GM23248 (cell line): ENCODE data around the gene RAB1A. TPM values are rescaled to one million over a fixed set of nuclear protein-coding genes. Genes with fewer than 3 reads are reported as not detected.
"Not testable (repeated sequence)": the region's sequence is repeated elsewhere in the genome, so short reads cannot be mapped to it uniquely, and the experiment has no call there.

Source experiments
- DNase-seq: peaks from one replicate; pipeline ENCODE4 v3.0.0-alpha.2; 2015
- H2AFZ ChIP-seq: fragments of 200-600 bp; sonication (generic); 2 replicates; pipeline ENCODE4 v1.6.1; 2016; ENCODE audit warnings: antibody characterized with exemption
- H3F3A ChIP-seq: fragments of 200-600 bp; sonication (generic); 2 replicates; pipeline ENCODE4 v1.6.1; 2016; ENCODE audit warnings: mild to moderate bottlenecking, antibody characterized with exemption, mixed run types; ENCODE audit not compliant: insufficient read depth
- H3K27ac ChIP-seq: fragments of 200-600 bp; sonication (generic); 2 replicates; pipeline ENCODE4 v1.5.1; 2016; ENCODE audit warnings: mild to moderate bottlenecking
- H3K27me3 ChIP-seq: fragments of 200-600 bp; sonication (generic); replicated peaks from 2 replicates; pipeline ENCODE4 v1.6.1; 2016; ENCODE audit warnings: mild to moderate bottlenecking; ENCODE audit not compliant: insufficient read depth
- H3K36me3 ChIP-seq: fragments of 200-600 bp; sonication (generic); 2 replicates; pipeline ENCODE4 v1.6.1; 2016; ENCODE audit warnings: low read depth, mild to moderate bottlenecking
- H3K4me1 ChIP-seq: fragments of 200-600 bp; sonication (generic); 2 replicates; pipeline ENCODE4 v1.6.1; 2016; ENCODE audit warnings: mild to moderate bottlenecking; ENCODE audit not compliant: insufficient read depth
- H3K4me2 ChIP-seq: fragments of 200-600 bp; sonication (generic); one replicate; pipeline ENCODE4 v1.6.1; 2016; ENCODE audit warnings: mild to moderate bottlenecking; ENCODE audit not compliant: unreplicated experiment
- H3K4me3 ChIP-seq: fragments of 200-600 bp; sonication (generic); 2 replicates; pipeline ENCODE4 v1.5.1; 2016; ENCODE audit warnings: mild to moderate bottlenecking
- H3K79me2 ChIP-seq: fragments of 200-600 bp; sonication (generic); 2 replicates; pipeline ENCODE4 v1.6.1; 2016; ENCODE audit warnings: mild to moderate bottlenecking; ENCODE audit not compliant: insufficient read depth
- H3K9ac ChIP-seq: fragments of 200-600 bp; sonication (generic); 2 replicates; pipeline ENCODE4 v1.6.1; 2016; ENCODE audit warnings: mild to moderate bottlenecking
- H3K9me2 ChIP-seq: fragments of 200-600 bp; sonication (generic); 2 replicates; pipeline ENCODE4 v1.6.1; 2016; ENCODE audit warnings: mixed run types, mild to moderate bottlenecking, moderate library complexity; ENCODE audit not compliant: insufficient read depth
- H3K9me3 ChIP-seq: fragments of 200-600 bp; sonication (generic); one replicate; pipeline ENCODE4 v1.6.1; 2017; ENCODE audit warnings: low read depth
- H4K20me1 ChIP-seq: fragments of 200-600 bp; sonication (generic); 2 replicates; pipeline ENCODE4 v1.6.0; 2016; ENCODE audit not compliant: insufficient read depth
- EZH2 ChIP-seq: fragments of 200-600 bp; sonication (generic); IDR thresholded peaks from 2 replicates; pipeline ENCODE4 v1.6.1; 2018; ENCODE audit warnings: antibody characterized with exemption, mild to moderate bottlenecking; ENCODE audit not compliant: insufficient read depth, poor library complexity, severe bottlenecking
- EZH2phosphoT487 ChIP-seq: fragments of 200-600 bp; sonication (generic); IDR thresholded peaks from 2 replicates; pipeline ENCODE4 v1.6.1; 2018; ENCODE audit warnings: antibody characterized with exemption, moderate library complexity, mild to moderate bottlenecking, low read depth; ENCODE audit not compliant: insufficient read depth
- WGBS, 2 experiments: methylation state at CpG; one replicate each; pipeline ENCODE4 v1.1.6; 2015 to 2017; ENCODE audit warnings: low lambda C conversion rate in 2 of 2, low coverage in 1 of 2; ENCODE audit errors: missing lambda C conversion rate in 2 of 2; 5-methylcytosine and 5-hydroxymethylcytosine counted together
- in situ Hi-C: fragments of 300-500 bp; cut with MboI; formaldehyde crosslinking; loops from 2 replicates; pipeline ENCODE4 v1.15.0; 2020
- polyA plus RNA-seq: library from polyadenylated mRNA; unstranded; fragments of >200 nt; fragmentation: Nextera tagmentation; extraction: Ambion mirVana; gene quantifications from 2 replicates; pipeline ENCODE4 v1.2.1, GENCODE V29; 2016
- total RNA-seq: library from RNA; depleted of rRNA; stranded (reverse); fragments of >200 nt; shearing (Covaris generic); gene quantifications from 2 replicates; pipeline ENCODE4 v1.2.3, GENCODE V29; 2014

RAB1A gene
- total and polyA plus RNA-seq, 2 experiments from 2014 or later, result 119 to 303 TPM

GRCh38 chr2:65128297-65129190 is 1.4 kb downstream of the RAB1A start:
- in situ Hi-C loops, result no loop called here
- H3K4me1 ChIP-seq, result peaks cover 52% of the 10 kb centered on the region
- no peaks in the 10 kb centered on the region for H3K27me3 ChIP-seq
- peak overlapping the region; percentile 99 for H3K4me2 ChIP-seq
- no peaks in the 10 kb centered on the region for H3K9me3 ChIP-seq
- peaks cover 28% of the 10 kb centered on the region for H4K20me1 ChIP-seq
- DNase-seq, result peak; percentile 82
- no peak overlapping the region for H2AFZ ChIP-seq
- peak overlapping the region; percentile 81 for H3K4me3 ChIP-seq
- H3K9ac ChIP-seq, result peak overlapping the region; percentile 99
- peak overlapping the region; percentile 96 for H3K27ac ChIP-seq
- no peaks in the 10 kb centered on the region for H3K36me3 ChIP-seq
- no peak for TF ChIP-seq EZH2
- TF ChIP-seq EZH2phosphoT487, result no peak
- H3F3A ChIP-seq, result peaks cover 51% of the 10 kb centered on the region
- H3K9me2 ChIP-seq, result no peaks in the 10 kb centered on the region
- WGBS, 2 experiments, result 2% methylated on average over 8 of the region's 8 CpGs
- peaks cover 73% of the 10 kb centered on the region for H3K79me2 ChIP-seq

GRCh38 chr2:65125457-65125856 is 4.4 kb downstream of the RAB1A start:
- 4 to 16% methylated on average over 5 to 7 of the region's 7 CpGs for WGBS, 2 experiments
- peak overlapping the region; percentile 99 for H3K9ac ChIP-seq
- H3F3A ChIP-seq, result peaks cover 62% of the 10 kb centered on the region
- DNase-seq, result peak; percentile 80
- H4K20me1 ChIP-seq, result peaks cover 52% of the 10 kb centered on the region
- H3K4me2 ChIP-seq, result peak overlapping the region; percentile 99
- in situ Hi-C loops, H3K36me3 ChIP-seq, H2AFZ ChIP-seq, H3K27me3 ChIP-seq, H3K9me3 ChIP-seq, H3K9me2 ChIP-seq: not testable (repeated sequence)
- peak overlapping the region; percentile 96 for H3K27ac ChIP-seq
- H3K4me1 ChIP-seq, result peaks cover 44% of the 10 kb centered on the region
- peak overlapping the region; percentile 81 for H3K4me3 ChIP-seq
- H3K79me2 ChIP-seq, result peaks cover 95% of the 10 kb centered on the region

GRCh38 chr2:65122313-65122712 is 7.6 kb downstream of the RAB1A start:
- no peak overlapping the region for H3K9ac ChIP-seq
- H3K4me1 ChIP-seq, result peaks cover 35% of the 10 kb centered on the region
- no peaks in the 10 kb centered on the region for H3K36me3 ChIP-seq
- H3K79me2 ChIP-seq, result peaks cover 100% of the 10 kb centered on the region
- H4K20me1 ChIP-seq, result peaks cover 71% of the 10 kb centered on the region
- in situ Hi-C loops, result no loop called here
- H3K9me2 ChIP-seq, result no peaks in the 10 kb centered on the region
- H3K27me3 ChIP-seq, result no peaks in the 10 kb centered on the region
- H3K4me3 ChIP-seq, result no peak overlapping the region
- H2AFZ ChIP-seq, result no peak overlapping the region
- H3K4me2 ChIP-seq, result no peak overlapping the region
- whole genome bisulfite sequencing, 2 experiments, result 79 to 83% methylated on average over 7 of the region's 7 CpGs
- peaks cover 61% of the 10 kb centered on the region for H3F3A ChIP-seq
- no peak for DNase-seq
- H3K27ac ChIP-seq, result no peak overlapping the region
- TF ChIP-seq EZH2, result no peak
- TF ChIP-seq EZH2phosphoT487, result no peak
- H3K9me3 ChIP-seq, result no peaks in the 10 kb centered on the region

DNA sequence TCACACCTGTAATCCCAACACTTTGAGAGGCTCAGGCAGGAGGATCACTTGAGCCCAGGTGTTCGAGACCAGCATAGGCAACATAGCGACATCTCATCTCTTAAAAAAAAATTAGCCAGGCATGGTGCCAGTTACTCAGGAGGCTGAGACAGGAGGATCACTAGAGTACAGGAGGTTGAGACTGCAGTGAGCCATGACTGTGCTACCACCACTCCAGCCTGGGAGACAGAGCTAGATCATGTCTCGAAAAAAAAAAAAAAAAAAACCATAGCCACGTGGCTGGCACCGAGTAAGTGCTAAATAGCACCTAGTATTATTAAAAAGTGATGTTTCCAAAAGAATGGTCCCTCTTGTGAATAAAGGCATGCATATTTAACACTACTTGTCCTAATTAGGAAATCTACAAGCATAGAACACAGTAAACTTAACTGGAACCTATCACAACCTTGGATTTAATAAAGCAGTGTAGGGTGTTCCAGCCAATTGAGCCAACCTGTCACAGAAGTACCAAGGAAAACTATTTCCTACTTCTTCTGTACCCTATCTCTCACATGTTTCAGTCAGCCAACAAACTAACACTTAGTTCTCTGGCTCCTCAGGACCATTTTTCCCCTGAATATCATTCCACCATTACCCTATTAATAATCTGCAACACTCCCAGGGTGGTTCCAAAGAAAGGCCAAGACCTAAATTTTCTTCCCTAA is 8.8 kb downstream of the RAB1A start:
- peaks cover 50% of the 10 kb centered on the region for H3F3A ChIP-seq
- peaks cover 100% of the 10 kb centered on the region for H3K79me2 ChIP-seq
- H3K9ac ChIP-seq, result no peak overlapping the region
- H3K27ac ChIP-seq, result no peak overlapping the region
- H4K20me1 ChIP-seq, result peaks cover 74% of the 10 kb centered on the region
- no peaks in the 10 kb centered on the region for H3K36me3 ChIP-seq
- no peak for DNase-seq
- H3K4me1 ChIP-seq, result peaks cover 24% of the 10 kb centered on the region
- H2AFZ ChIP-seq, result no peak overlapping the region
- H3K27me3 ChIP-seq, result no peaks in the 10 kb centered on the region
- no peak overlapping the region for H3K4me3 ChIP-seq
- H3K4me2 ChIP-seq, result no peak overlapping the region
- in situ Hi-C loops, result no loop called here
- 66 to 76% methylated on average over 5 of the region's 5 CpGs for WGBS, 2 experiments
- no peaks in the 10 kb centered on the region for H3K9me3 ChIP-seq
- TF ChIP-seq EZH2, result no peak
- TF ChIP-seq EZH2phosphoT487, result no peak
- no peaks in the 10 kb centered on the region for H3K9me2 ChIP-seq
